ENCODE results near the gene VPS37D.
A peak's percentile ranks its signal among the peaks of the same experiment; 100 is the strongest.
"Not testable (repeated sequence)": the region's sequence is repeated elsewhere in the genome, so short reads cannot be mapped to it uniquely, and the experiment has no call there.

Gene VPS37D

GRCh38 chr7:73667344-73668102 is at the start of gene VPS37D:
Gene VPS37D (plus strand): TSS chr7:73667831. CDS start chr7:73667959, 128 bp downstream.
- in situ Hi-C loops (cut with HindIII; ENCODE audit: low pct_ligation_motif_present, low pct_unique_long_range_greater_than_20kb, low sequenced_read_pairs): no loop called here
- DNase-seq: peak; percentile 95

GRCh38 chr7:73618538-73618937 is 49.1 kb upstream of the VPS37D start:
- no peak for DNase-seq
- in situ Hi-C loops (cut with HindIII; ENCODE audit: low pct_ligation_motif_present, low pct_unique_long_range_greater_than_20kb, low sequenced_read_pairs): no loop called here

GRCh38 chr7:73619394-73619793 is 48.2 kb upstream of the VPS37D start:
- in situ Hi-C loops (cut with HindIII; ENCODE audit: low pct_ligation_motif_present, low pct_unique_long_range_greater_than_20kb, low sequenced_read_pairs); DNase-seq: not testable (repeated sequence)

- in situ Hi-C loops (cut with HindIII; ENCODE audit: low pct_ligation_motif_present, low pct_unique_long_range_greater_than_20kb, low sequenced_read_pairs): no loop called here
- no peak for DNase-seq
Measured at GRCh38 chr7:73621168-73622063, 46.2 kb upstream of the VPS37D start.

- in situ Hi-C loops (cut with HindIII; ENCODE audit: low pct_ligation_motif_present, low pct_unique_long_range_greater_than_20kb, low sequenced_read_pairs): no loop called here
- DNase-seq: no peak
Measured at GRCh38 chr7:73622527-73622908, 45.1 kb upstream of the VPS37D start.

GRCh38 chr7:73622909-73623797 is 44.5 kb upstream of the VPS37D start:
- in situ Hi-C loops (cut with HindIII; ENCODE audit: low pct_ligation_motif_present, low pct_unique_long_range_greater_than_20kb, low sequenced_read_pairs): no loop called here
- DNase-seq: no peak

GRCh38 chr7:73623798-73624668 is 43.6 kb upstream of the VPS37D start, which contains the start of gene MLXIPL:
Gene MLXIPL (minus strand): TSS chr7:73624522. CDS start chr7:73624492, 30 bp downstream.
- peak; percentile 77 for DNase-seq
- in situ Hi-C loops (cut with HindIII; ENCODE audit: low pct_ligation_motif_present, low pct_unique_long_range_greater_than_20kb, low sequenced_read_pairs): no loop called here

- no peak for DNase-seq
- in situ Hi-C loops (cut with HindIII; ENCODE audit: low pct_ligation_motif_present, low pct_unique_long_range_greater_than_20kb, low sequenced_read_pairs): no loop called here
Measured at GRCh38 chr7:73624669-73625001, 43.0 kb upstream of the VPS37D start.

- in situ Hi-C loops (cut with HindIII; ENCODE audit: low pct_ligation_motif_present, low pct_unique_long_range_greater_than_20kb, low sequenced_read_pairs): no loop called here
- DNase-seq: no peak
Measured at GRCh38 chr7:73625276-73625675, 42.4 kb upstream of the VPS37D start.

- DNase-seq: peak; percentile 19
- in situ Hi-C loops (cut with HindIII; ENCODE audit: low pct_ligation_motif_present, low pct_unique_long_range_greater_than_20kb, low sequenced_read_pairs): no loop called here
Measured at GRCh38 chr7:73626814-73627213, 40.8 kb upstream of the VPS37D start.

GRCh38 chr7:73628504-73628903 is 39.1 kb upstream of the VPS37D start:
- in situ Hi-C loops (cut with HindIII; ENCODE audit: low pct_ligation_motif_present, low pct_unique_long_range_greater_than_20kb, low sequenced_read_pairs): no loop called here
- no peak for DNase-seq

- in situ Hi-C loops (cut with HindIII; ENCODE audit: low pct_ligation_motif_present, low pct_unique_long_range_greater_than_20kb, low sequenced_read_pairs): no loop called here
- no peak for DNase-seq
Measured at GRCh38 chr7:73631558-73631957, 36.1 kb upstream of the VPS37D start.

- in situ Hi-C loops (cut with HindIII; ENCODE audit: low pct_ligation_motif_present, low pct_unique_long_range_greater_than_20kb, low sequenced_read_pairs): no loop called here
- DNase-seq: no peak
Measured at GRCh38 chr7:73633323-73633722, 34.3 kb upstream of the VPS37D start.

GRCh38 chr7:73633844-73634243 is 33.8 kb upstream of the VPS37D start:
- in situ Hi-C loops (cut with HindIII; ENCODE audit: low pct_ligation_motif_present, low pct_unique_long_range_greater_than_20kb, low sequenced_read_pairs): no loop called here
- DNase-seq: no peak

- DNase-seq: no peak
- in situ Hi-C loops (cut with HindIII; ENCODE audit: low pct_ligation_motif_present, low pct_unique_long_range_greater_than_20kb, low sequenced_read_pairs): no loop called here
Measured at GRCh38 chr7:73635428-73636200, 32.0 kb upstream of the VPS37D start.

GRCh38 chr7:73638911-73639310 is 28.7 kb upstream of the VPS37D start:
- no peak for DNase-seq
- in situ Hi-C loops (cut with HindIII; ENCODE audit: low pct_ligation_motif_present, low pct_unique_long_range_greater_than_20kb, low sequenced_read_pairs): no loop called here

- DNase-seq: no peak
- in situ Hi-C loops (cut with HindIII; ENCODE audit: low pct_ligation_motif_present, low pct_unique_long_range_greater_than_20kb, low sequenced_read_pairs): no loop called here
Measured at GRCh38 chr7:73642834-73643233, 24.8 kb upstream of the VPS37D start.
